ENCODE results near the gene LNX1. TPM values are rescaled to one million over a fixed set of nuclear protein-coding genes. Genes with fewer than 3 reads are reported as not detected.

LNX1 gene
- total and polyA plus RNA-seq, 2 of the 13 experiments (the other 11 are each of a cell fraction or from before 2014, with no cell fraction given) = 0.49 TPM

- TF ChIP-seq ZNF331 (CRISPR knock-in tag; IDR thresholded peaks at IDR 0.05) (peak; percentile 48; the same call in 1 of the 2 replicates), ZBTB8A (CRISPR knock-in tag; IDR thresholded peaks at IDR 0.05; ENCODE audit: borderline replicate concordance, low read depth) (no peak), NFKB2 (CRISPR knock-in tag; IDR thresholded peaks at IDR 0.05; ENCODE audit: borderline replicate concordance) (no peak), IKZF1 (IDR thresholded peaks at IDR 0.05) (no peak), FOXO1 (CRISPR knock-in tag; IDR thresholded peaks at IDR 0.05) (peak; percentile 62; the same call in 1 of the 2 replicates), ZMYM3 (CRISPR knock-in tag; IDR thresholded peaks at IDR 0.05) (no peak), ZNF430 (CRISPR knock-in tag; IDR thresholded peaks at IDR 0.05) (no peak), ZNF816 (CRISPR knock-in tag; IDR thresholded peaks at IDR 0.05; ENCODE audit: borderline replicate concordance) (no peak), SKIL (CRISPR knock-in tag; IDR thresholded peaks at IDR 0.05; ENCODE audit: borderline replicate concordance) (peak; percentile 41; the same call in 1 of the 2 replicates), ZFYVE20 (CRISPR knock-in tag; IDR thresholded peaks at IDR 0.05; ENCODE audit: borderline replicate concordance, low read depth) (no peak), ONECUT2 (CRISPR knock-in tag; IDR thresholded peaks at IDR 0.05) (no peak), NBN (conservative IDR thresholded peaks at IDR 0.05) (no peak), SALL1 (CRISPR knock-in tag; IDR thresholded peaks at IDR 0.05) (peak; percentile 62; the same call in 1 of the 2 replicates), HNF1B (CRISPR knock-in tag; IDR thresholded peaks at IDR 0.05) (peak; percentile 64; the same call in 1 of the 2 replicates), HOXA3 (CRISPR knock-in tag; IDR thresholded peaks at IDR 0.05) (no peak; the same call in 1 of the 2 replicates)
- TF ChIP-seq, protein P1, sequence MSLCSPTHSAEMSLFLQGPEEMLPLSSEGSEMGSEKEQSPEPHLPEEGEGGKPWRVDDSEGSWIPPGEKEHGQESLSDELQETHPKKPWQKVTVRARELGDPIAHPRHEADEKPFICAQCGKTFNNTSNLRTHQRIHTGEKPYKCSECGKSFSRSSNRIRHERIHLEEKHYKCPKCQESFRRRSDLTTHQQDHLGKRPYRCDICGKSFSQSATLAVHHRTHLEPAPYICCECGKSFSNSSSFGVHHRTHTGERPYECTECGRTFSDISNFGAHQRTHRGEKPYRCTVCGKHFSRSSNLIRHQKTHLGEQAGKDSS (CRISPR knock-in tag; IDR thresholded peaks at IDR 0.05; ENCODE audit: borderline replicate concordance, low read depth) = no peak
- TF ChIP-seq, protein P2, sequence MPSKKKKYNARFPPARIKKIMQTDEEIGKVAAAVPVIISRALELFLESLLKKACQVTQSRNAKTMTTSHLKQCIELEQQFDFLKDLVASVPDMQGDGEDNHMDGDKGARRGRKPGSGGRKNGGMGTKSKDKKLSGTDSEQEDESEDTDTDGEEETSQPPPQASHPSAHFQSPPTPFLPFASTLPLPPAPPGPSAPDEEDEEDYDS (CRISPR knock-in tag; IDR thresholded peaks at IDR 0.05) = peak; percentile 7; the same call in 1 of the 2 replicates
- TF ChIP-seq, protein P3, sequence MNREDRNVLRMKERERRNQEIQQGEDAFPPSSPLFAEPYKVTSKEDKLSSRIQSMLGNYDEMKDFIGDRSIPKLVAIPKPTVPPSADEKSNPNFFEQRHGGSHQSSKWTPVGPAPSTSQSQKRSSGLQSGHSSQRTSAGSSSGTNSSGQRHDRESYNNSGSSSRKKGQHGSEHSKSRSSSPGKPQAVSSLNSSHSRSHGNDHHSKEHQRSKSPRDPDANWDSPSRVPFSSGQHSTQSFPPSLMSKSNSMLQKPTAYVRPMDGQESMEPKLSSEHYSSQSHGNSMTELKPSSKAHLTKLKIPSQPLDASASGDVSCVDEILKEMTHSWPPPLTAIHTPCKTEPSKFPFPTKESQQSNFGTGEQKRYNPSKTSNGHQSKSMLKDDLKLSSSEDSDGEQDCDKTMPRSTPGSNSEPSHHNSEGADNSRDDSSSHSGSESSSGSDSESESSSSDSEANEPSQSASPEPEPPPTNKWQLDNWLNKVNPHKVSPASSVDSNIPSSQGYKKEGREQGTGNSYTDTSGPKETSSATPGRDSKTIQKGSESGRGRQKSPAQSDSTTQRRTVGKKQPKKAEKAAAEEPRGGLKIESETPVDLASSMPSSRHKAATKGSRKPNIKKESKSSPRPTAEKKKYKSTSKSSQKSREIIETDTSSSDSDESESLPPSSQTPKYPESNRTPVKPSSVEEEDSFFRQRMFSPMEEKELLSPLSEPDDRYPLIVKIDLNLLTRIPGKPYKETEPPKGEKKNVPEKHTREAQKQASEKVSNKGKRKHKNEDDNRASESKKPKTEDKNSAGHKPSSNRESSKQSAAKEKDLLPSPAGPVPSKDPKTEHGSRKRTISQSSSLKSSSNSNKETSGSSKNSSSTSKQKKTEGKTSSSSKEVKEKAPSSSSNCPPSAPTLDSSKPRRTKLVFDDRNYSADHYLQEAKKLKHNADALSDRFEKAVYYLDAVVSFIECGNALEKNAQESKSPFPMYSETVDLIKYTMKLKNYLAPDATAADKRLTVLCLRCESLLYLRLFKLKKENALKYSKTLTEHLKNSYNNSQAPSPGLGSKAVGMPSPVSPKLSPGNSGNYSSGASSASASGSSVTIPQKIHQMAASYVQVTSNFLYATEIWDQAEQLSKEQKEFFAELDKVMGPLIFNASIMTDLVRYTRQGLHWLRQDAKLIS (CRISPR knock-in tag; IDR thresholded peaks at IDR 0.05) = no peak
- TF ChIP-seq, protein P4, sequence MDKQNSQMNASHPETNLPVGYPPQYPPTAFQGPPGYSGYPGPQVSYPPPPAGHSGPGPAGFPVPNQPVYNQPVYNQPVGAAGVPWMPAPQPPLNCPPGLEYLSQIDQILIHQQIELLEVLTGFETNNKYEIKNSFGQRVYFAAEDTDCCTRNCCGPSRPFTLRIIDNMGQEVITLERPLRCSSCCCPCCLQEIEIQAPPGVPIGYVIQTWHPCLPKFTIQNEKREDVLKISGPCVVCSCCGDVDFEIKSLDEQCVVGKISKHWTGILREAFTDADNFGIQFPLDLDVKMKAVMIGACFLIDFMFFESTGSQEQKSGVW (CRISPR knock-in tag; IDR thresholded peaks at IDR 0.05; ENCODE audit: borderline replicate concordance) = no peak
- TF ChIP-seq, protein P5, sequence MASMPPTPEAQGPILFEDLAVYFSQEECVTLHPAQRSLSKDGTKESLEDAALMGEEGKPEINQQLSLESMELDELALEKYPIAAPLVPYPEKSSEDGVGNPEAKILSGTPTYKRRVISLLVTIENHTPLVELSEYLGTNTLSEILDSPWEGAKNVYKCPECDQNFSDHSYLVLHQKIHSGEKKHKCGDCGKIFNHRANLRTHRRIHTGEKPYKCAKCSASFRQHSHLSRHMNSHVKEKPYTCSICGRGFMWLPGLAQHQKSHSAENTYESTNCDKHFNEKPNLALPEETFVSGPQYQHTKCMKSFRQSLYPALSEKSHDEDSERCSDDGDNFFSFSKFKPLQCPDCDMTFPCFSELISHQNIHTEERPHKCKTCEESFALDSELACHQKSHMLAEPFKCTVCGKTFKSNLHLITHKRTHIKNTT (CRISPR knock-in tag; IDR thresholded peaks at IDR 0.05) = no peak
Measured at GRCh38 chr4:53582194-53582593, 9.1 kb downstream of the LNX1 start (continued).

Data from HepG2 (cell line).